Liver (tissue), 3 donors: ENCODE results near the gene TLE3.

Experiments used
- EGR1 ChIP-seq, 2 donors: IDR thresholded peaks; 2 replicates each; pipeline ENCODE4 v1.6.1; 2016 to 2018; ENCODE audit warnings: antibody characterized with exemption in 2 of 2, low read depth in 2 of 2
- HNF4A ChIP-seq, 2 donors: conservative IDR thresholded peaks; 2 replicates each; pipeline ENCODE4 v1.6.1; 2016; ENCODE audit warnings: antibody characterized with exemption in 2 of 2, mild to moderate bottlenecking in 2 of 2
- JUND ChIP-seq, 2 donors: IDR thresholded peaks; 2 replicates each; pipeline ENCODE4 v1.6.1; 2016; ENCODE audit warnings: antibody characterized with exemption in 2 of 2
- NR2F2 ChIP-seq: IDR thresholded peaks from 2 replicates; pipeline ENCODE4 v1.6.1; 2016; ENCODE audit warnings: antibody characterized with exemption
- RAD21 ChIP-seq, 2 donors: IDR thresholded peaks; 2 replicates each; pipeline ENCODE4 v1.6.1; 2016; ENCODE audit warnings: antibody characterized with exemption in 2 of 2, mild to moderate bottlenecking in 2 of 2
- REST ChIP-seq: IDR thresholded peaks from 2 replicates; pipeline ENCODE4 v1.6.1; 2016; ENCODE audit warnings: antibody characterized with exemption, mild to moderate bottlenecking
- RXRA ChIP-seq, 2 donors: IDR thresholded peaks; 2 replicates each; pipeline ENCODE4 v1.6.1; 2017 to 2018; ENCODE audit warnings: antibody characterized with exemption in 2 of 2, mild to moderate bottlenecking in 1 of 2
- YY1 ChIP-seq: IDR thresholded peaks from 2 replicates; pipeline ENCODE4 v1.6.1; 2016; ENCODE audit warnings: antibody characterized with exemption, mild to moderate bottlenecking
- TF ChIP-seq, protein P1 (sequence below): fragments of 150-350 bp; IDR thresholded peaks from 2 replicates; pipeline ENCODE4 v1.5.1; 2017; ENCODE audit warnings: improper control_type of control experiment, low read depth, low read length; ENCODE audit not compliant: missing input control
- TF ChIP-seq, protein P2 (sequence below): IDR thresholded peaks from 2 replicates; pipeline ENCODE4 v1.6.1; 2016; ENCODE audit warnings: antibody characterized with exemption
- TF ChIP-seq, protein P3 (sequence below): IDR thresholded peaks from 2 replicates; pipeline ENCODE4 v1.6.1; 2016; ENCODE audit warnings: antibody characterized with exemption
- TF ChIP-seq, protein P4 (sequence below): IDR thresholded peaks from 2 replicates; pipeline ENCODE4 v1.6.1; 2016; ENCODE audit warnings: antibody characterized with exemption
- donor health status: healthy.
- donor health status: healthy.

DNA sequence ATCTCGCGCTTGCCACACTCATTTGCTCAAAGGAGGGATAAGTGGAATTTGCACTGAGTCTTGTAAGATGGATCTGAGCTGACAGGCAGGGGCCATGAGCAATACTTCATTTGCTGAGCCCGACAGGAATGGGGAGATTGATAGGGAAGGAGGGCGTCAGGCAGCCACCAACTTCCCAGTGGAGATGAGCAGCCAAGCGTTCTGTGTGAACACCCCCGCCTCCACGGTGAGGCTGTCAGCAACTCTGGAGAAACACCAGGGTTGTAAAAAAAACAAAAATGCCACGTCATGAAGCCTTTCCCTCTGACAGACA lies 36.8 kb downstream of the TLE3 start:
- TF ChIP-seq, protein P1, sequence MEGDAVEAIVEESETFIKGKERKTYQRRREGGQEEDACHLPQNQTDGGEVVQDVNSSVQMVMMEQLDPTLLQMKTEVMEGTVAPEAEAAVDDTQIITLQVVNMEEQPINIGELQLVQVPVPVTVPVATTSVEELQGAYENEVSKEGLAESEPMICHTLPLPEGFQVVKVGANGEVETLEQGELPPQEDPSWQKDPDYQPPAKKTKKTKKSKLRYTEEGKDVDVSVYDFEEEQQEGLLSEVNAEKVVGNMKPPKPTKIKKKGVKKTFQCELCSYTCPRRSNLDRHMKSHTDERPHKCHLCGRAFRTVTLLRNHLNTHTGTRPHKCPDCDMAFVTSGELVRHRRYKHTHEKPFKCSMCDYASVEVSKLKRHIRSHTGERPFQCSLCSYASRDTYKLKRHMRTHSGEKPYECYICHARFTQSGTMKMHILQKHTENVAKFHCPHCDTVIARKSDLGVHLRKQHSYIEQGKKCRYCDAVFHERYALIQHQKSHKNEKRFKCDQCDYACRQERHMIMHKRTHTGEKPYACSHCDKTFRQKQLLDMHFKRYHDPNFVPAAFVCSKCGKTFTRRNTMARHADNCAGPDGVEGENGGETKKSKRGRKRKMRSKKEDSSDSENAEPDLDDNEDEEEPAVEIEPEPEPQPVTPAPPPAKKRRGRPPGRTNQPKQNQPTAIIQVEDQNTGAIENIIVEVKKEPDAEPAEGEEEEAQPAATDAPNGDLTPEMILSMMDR: no peak
- TF ChIP-seq YY1 (no peak), RAD21 (IDR thresholded peaks at IDR 0.05) (no peak), NR2F2 (no peak), HNF4A (conservative IDR thresholded peaks at IDR 0.05) (no peak), EGR1 (IDR thresholded peaks at IDR 0.05; ENCODE audit: low read depth in 2 of 2) (no peak), RXRA (IDR thresholded peaks at IDR 0.05) (no peak), REST (no peak), JUND (IDR thresholded peaks at IDR 0.05) (no peak)
- TF ChIP-seq, protein P2, sequence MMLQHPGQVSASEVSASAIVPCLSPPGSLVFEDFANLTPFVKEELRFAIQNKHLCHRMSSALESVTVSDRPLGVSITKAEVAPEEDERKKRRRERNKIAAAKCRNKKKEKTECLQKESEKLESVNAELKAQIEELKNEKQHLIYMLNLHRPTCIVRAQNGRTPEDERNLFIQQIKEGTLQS: no peak
- TF ChIP-seq, protein P3, sequence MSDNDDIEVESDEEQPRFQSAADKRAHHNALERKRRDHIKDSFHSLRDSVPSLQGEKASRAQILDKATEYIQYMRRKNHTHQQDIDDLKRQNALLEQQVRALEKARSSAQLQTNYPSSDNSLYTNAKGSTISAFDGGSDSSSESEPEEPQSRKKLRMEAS: no peak
- TF ChIP-seq, protein P4, sequence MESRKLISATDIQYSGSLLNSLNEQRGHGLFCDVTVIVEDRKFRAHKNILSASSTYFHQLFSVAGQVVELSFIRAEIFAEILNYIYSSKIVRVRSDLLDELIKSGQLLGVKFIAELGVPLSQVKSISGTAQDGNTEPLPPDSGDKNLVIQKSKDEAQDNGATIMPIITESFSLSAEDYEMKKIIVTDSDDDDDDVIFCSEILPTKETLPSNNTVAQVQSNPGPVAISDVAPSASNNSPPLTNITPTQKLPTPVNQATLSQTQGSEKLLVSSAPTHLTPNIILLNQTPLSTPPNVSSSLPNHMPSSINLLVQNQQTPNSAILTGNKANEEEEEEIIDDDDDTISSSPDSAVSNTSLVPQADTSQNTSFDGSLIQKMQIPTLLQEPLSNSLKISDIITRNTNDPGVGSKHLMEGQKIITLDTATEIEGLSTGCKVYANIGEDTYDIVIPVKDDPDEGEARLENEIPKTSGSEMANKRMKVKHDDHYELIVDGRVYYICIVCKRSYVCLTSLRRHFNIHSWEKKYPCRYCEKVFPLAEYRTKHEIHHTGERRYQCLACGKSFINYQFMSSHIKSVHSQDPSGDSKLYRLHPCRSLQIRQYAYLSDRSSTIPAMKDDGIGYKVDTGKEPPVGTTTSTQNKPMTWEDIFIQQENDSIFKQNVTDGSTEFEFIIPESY: no peak
